ENCODE measurements around the gene PDZD2.

The PDZD2 gene

GRCh38 chr5:31755676-31756230 lies 116.8 kb downstream of the PDZD2 start:
- Histone ChIP-seq H3K36me3 (replicated peaks; ENCODE audit: low read depth, low read length) (no peaks in the 10 kb centered on the region), H3K79me2 (ENCODE audit: low read length) (no peaks in the 10 kb centered on the region), H3K4me2 (ENCODE audit: low read length) (no peak overlapping the region), H3K9me3 (ENCODE audit: insufficient read depth, low read length) (no peaks in the 10 kb centered on the region), H4K20me1 (ENCODE audit: insufficient read depth, low read length) (no peaks in the 10 kb centered on the region), H3K27me3 (ENCODE audit: low read depth, low read length) (no peaks in the 10 kb centered on the region), H3K27ac (ENCODE audit: low read length) (no peak overlapping the region), H3K4me1 (ENCODE audit: low read length) (no peaks in the 10 kb centered on the region), H3K4me3 (ENCODE audit: low read length) (no peak overlapping the region), H3K9ac (ENCODE audit: low read length) (no peak overlapping the region), H2AFZ (ENCODE audit: low read depth, low read length) (no peak overlapping the region)
- TF ChIP-seq EZH2phosphoT487 (IDR thresholded peaks at IDR 0.05; ENCODE audit: low read depth): no peak
- no peak for TF ChIP-seq CTCF (IDR thresholded peaks at IDR 0.05; ENCODE audit: low read depth, low read length)

- Histone ChIP-seq H3K4me1 (ENCODE audit: low read length) (no peaks in the 10 kb centered on the region), H3K27me3 (ENCODE audit: low read depth, low read length) (no peaks in the 10 kb centered on the region), H3K27ac (ENCODE audit: low read length) (no peak overlapping the region), H3K79me2 (ENCODE audit: low read length) (no peaks in the 10 kb centered on the region), H4K20me1 (ENCODE audit: insufficient read depth, low read length) (no peaks in the 10 kb centered on the region), H3K4me3 (ENCODE audit: low read length) (no peak overlapping the region), H3K36me3 (replicated peaks; ENCODE audit: low read depth, low read length) (no peaks in the 10 kb centered on the region), H3K9ac (ENCODE audit: low read length) (no peak overlapping the region), H2AFZ (ENCODE audit: low read depth, low read length) (no peak overlapping the region), H3K4me2 (ENCODE audit: low read length) (no peak overlapping the region), H3K9me3 (ENCODE audit: insufficient read depth, low read length) (no peaks in the 10 kb centered on the region)
- TF ChIP-seq CTCF (IDR thresholded peaks at IDR 0.05; ENCODE audit: low read depth, low read length) (no peak), EZH2phosphoT487 (IDR thresholded peaks at IDR 0.05; ENCODE audit: low read depth) (no peak)
Observed at GRCh38 chr5:31757806-31758205, 118.9 kb downstream of the PDZD2 start.

GRCh38 chr5:31758803-31759425 lies 120.0 kb downstream of the PDZD2 start:
- TF ChIP-seq EZH2phosphoT487 (IDR thresholded peaks at IDR 0.05; ENCODE audit: low read depth): no peak
- TF ChIP-seq CTCF (IDR thresholded peaks at IDR 0.05; ENCODE audit: low read depth, low read length): no peak
- no peaks in the 10 kb centered on the region for H3K36me3 ChIP-seq (replicated peaks; ENCODE audit: low read depth, low read length)
- no peaks in the 10 kb centered on the region for H3K4me1 ChIP-seq (ENCODE audit: low read length)
- H3K79me2 ChIP-seq (ENCODE audit: low read length): no peaks in the 10 kb centered on the region
- no peak overlapping the region for H2AFZ ChIP-seq (ENCODE audit: low read depth, low read length)
- no peak overlapping the region for H3K27ac ChIP-seq (ENCODE audit: low read length)
- H3K9ac ChIP-seq (ENCODE audit: low read length): no peak overlapping the region
- no peaks in the 10 kb centered on the region for H4K20me1 ChIP-seq (ENCODE audit: insufficient read depth, low read length)
- no peak overlapping the region for H3K4me2 ChIP-seq (ENCODE audit: low read length)
- H3K9me3 ChIP-seq (ENCODE audit: insufficient read depth, low read length): no peaks in the 10 kb centered on the region
- H3K27me3 ChIP-seq (ENCODE audit: low read depth, low read length): no peaks in the 10 kb centered on the region
- H3K4me3 ChIP-seq (ENCODE audit: low read length): no peak overlapping the region

- H3K9ac ChIP-seq (ENCODE audit: low read length): no peak overlapping the region
- no peaks in the 10 kb centered on the region for H3K9me3 ChIP-seq (ENCODE audit: insufficient read depth, low read length)
- no peak overlapping the region for H3K27ac ChIP-seq (ENCODE audit: low read length)
- TF ChIP-seq EZH2phosphoT487 (IDR thresholded peaks at IDR 0.05; ENCODE audit: low read depth) (no peak), CTCF (IDR thresholded peaks at IDR 0.05; ENCODE audit: low read depth, low read length) (no peak)
- H2AFZ ChIP-seq (ENCODE audit: low read depth, low read length): no peak overlapping the region
- H3K4me3 ChIP-seq (ENCODE audit: low read length): no peak overlapping the region
- no peak overlapping the region for H3K4me2 ChIP-seq (ENCODE audit: low read length)
- no peaks in the 10 kb centered on the region for H3K4me1 ChIP-seq (ENCODE audit: low read length)
- H4K20me1 ChIP-seq (ENCODE audit: insufficient read depth, low read length): no peaks in the 10 kb centered on the region
- H3K79me2 ChIP-seq (ENCODE audit: low read length): no peaks in the 10 kb centered on the region
- H3K27me3 ChIP-seq (ENCODE audit: low read depth, low read length): no peaks in the 10 kb centered on the region
- H3K36me3 ChIP-seq (replicated peaks; ENCODE audit: low read depth, low read length): no peaks in the 10 kb centered on the region
Observed at GRCh38 chr5:31759925-31760324, 121.0 kb downstream of the PDZD2 start.

Data from OCI-LY3 (cell line).